Stimulated activated CD8-positive, alpha-beta memory T cell treated with anti-CD3 and anti-CD28 coated beads, Interleukin-7, amount 100 ng/mL, for 24 hours (primary cell): Measurements from ENCODE around the gene JAKMIP3.
"Not testable (repeated sequence)": the region's sequence is repeated elsewhere in the genome, so short reads cannot be mapped to it uniquely, and the experiment has no call there.

Experiments
- DNase-seq: peaks from one replicate; pipeline ENCODE4 v3.0.0-alpha.2; 2020; ENCODE audit warnings: low read depth

The JAKMIP3 gene

DNA sequence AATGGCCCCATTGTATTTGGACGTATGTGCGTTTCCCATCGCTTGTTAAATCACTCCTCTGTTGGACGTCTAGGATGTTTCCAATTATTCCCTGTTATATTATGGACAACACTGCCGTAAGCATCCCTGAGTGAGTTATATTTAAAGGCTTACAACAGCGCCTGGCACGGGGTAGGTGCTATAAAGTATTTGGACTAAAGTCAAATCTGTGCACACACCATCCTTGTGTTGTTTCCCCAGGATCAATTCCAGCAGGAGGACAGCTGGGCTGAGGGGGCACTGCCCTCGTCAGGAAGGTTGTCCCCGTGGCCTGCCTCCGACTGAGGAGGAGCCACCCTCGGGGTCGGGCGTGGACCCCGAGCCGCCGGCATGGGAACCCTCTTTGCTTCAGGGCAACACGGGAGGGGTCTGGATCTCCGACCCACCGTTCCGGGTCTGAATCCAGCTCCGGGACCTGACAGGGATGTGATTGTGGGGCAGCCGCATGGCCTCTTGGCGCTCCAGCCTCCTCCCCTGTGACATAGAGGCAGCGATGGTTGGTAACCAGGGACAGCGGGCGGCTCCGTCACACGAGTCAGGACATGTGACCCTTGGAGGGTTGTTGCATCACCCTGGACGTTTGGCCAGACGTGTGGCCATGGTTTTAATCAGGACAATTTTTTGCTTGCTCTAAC lies 1.5 kb upstream of the JAKMIP3 start:
- DNase-seq: no peak

DNA sequence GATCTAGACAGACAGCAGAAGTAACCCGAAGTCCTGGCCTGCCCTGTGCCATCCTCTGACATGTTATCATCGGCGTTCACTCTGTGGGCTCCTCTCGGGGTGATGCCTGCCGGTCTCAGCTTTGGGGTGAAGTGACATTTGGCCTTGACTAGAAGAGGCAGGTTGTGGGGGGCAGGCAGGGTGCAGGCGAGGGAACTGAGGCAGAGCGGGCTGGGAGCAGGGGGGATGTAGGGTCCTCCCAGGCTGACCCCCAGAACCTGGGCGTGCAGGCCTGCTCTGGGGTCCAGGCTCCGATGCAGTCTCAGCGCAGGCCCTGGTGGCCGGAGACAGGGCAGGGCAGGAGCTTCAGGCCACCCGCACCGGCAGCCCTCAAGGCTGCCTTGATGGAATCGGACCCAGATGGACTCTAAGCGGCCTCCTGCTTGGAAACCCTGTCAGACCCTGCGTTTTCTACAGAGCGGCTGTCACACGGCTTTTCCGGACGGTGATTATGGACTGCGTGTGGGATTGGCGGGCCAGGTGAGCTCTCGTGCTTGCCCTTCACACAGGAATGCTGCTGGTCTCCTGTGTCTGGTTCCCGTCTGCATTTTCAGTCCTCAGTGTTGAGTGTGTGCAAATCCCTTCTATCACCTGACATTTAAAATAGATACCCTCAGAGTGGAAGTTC lies 842 bp upstream of the JAKMIP3 start:
- no peak for DNase-seq

DNA sequence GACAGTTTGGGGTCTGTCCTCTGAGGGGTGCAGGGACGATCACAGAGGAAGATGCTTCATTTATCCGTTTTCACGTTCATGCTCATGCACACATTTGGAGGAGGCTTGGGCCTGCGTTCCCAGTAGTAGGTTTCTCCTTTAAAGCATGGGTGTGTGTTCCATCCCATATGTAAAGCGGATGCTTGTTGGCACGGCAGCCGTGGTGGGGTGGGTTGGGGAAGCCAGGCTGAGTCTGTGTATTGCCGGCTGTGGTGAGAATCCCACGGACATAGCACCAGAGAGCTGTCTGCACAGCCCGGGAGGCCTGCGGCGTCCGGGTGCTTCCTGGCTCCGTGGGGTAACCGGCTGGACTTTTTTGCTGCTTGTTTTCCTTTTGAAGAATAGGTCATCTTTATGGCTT lies 440 bp downstream of the JAKMIP3 start:
- DNase-seq: no peak

DNA sequence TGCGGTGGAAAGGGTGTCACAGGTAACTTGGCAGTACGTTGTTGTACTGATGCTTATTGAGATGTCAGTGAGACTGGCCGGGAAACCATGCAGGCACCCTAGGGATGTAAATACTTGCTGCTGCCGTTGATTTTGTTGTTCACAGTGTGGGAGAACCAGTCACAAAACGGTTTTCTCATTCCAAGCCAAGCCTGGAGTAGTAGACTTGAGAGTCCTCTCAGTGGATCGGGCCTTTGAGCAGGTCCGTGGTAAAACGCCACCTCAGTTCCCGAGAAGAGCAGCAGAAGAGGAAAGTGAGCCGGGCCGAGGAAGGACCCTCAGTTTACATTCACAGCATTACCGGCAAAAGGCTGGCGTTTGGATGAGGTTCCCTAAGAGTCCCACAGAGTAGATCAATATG lies 1.1 kb downstream of the JAKMIP3 start:
- DNase-seq: no peak

DNA sequence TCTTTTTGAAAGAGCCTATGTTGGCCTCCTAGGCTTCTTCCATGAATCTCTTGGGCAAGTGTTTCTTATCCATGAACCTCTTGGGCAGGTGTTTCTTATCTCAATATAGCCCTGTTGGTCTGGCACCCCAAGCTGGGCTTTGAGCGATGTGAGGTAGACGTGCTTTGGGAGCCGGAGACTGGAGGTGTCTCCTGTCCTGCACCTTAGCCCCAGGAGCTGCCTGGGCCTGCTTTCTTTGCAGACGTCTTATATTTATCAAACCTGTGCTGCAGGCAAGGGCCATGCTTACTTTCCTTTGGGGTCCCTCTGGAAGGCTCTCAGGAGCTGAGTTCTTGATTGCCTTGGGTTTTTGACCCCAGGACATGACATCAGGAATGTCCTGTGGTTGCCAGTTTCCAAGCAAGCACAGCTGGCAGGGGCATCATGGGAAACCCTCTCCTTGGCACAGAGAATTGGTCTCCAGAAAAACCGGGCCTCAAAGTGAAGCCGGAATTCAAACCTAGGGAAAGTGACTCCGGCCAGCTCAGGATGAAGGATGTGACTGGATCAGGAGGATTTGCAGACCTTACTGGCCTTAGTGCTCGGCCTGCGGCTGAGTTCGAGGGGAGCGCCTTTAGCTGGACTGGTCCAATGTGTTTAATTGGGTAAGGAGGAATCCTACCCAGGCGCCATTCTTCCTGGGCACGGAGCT lies 2.8 kb downstream of the JAKMIP3 start:
- no peak for DNase-seq

DNA sequence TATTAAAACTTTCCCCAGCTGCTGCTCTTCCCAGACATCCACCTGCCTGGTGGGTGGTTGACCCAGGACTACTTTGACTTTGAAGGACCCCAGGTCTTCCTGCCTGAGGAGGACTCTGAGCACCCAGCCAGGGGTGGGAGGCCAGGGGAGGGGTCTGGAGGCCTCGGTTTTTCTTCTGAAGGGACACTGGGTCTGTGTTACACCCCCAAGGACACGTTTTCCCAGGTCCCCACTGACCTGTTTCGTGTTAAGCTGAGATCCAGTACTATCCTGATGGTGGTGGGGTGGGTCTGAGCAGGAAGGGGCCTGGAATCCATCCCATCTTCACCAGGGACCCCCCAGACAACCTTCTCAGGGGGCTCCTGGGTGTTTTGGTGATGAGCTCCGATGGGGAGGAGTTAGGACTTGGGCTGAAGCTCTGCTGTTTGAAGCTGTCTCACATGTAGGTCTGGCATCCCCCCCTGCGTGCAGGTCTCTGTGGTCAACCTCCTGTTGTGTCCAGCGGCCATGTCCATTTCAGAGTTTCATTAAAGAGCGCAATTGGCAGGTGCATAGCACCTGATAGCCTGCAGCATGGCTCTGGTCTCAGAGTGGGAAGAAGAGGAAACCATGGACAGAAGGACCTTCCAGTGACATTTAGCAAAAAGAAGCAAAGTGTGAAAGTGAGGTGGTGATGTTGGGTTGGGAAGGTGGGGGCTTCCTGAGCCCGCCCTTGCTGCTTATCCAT lies 3.5 kb downstream of the JAKMIP3 start:
- DNase-seq: no peak

DNA sequence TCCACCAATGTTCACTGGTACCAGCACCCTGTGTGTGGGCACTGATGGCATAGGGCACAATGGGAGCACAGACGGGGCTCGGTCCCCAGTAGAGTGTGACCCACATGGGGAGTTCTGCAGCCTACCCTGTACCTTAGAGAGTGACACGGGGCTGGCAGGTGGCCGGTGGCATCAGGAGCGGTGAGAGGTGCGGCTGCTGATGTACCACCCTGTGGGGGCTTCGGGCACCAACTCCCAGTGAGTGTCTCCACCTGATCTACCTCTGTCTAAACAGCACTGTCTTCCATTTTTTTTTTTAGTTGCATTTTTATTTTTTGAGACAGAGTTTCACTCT lies 4.1 kb downstream of the JAKMIP3 start:
- no peak for DNase-seq

DNA sequence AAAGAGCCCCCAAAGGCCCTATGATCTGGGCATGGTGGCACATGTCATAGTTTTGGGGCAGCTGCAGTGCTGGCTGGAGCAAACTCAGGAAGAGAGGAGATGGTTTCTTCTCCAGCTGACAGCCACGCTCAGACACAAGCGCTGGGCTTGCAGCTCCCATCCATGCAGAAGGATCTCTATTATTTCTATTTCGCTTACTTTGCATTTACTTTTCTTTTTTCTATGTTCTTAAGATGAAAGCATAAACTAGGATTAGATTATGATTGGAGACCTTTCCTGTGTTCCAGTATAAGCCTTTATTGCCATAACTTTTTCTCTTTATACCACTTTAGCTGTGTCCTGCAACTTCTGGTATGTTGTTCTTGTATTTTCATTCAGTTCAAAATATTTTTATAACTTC lies 5.0 kb downstream of the JAKMIP3 start:
- no peak for DNase-seq

DNA sequence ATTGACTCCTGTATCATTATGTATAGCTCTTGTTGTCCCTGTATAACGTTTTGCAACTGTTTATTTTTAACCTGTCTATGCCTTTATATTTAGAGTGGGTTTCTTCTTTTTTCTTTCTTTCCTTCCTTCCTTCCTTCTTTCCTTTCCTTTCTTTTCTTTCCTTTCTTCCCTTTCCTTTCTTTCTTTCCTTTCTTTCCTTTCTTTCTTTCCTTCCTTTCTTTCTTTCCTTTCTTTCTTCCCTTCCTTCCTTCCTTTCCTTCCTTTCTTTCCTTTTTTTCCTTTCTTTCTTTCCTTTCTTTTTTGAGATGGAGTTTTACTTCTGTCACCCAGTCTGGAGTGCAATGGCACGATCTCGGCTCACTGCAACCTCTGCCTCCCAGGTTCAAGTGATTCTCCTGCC lies 5.9 kb downstream of the JAKMIP3 start:
- no peak for DNase-seq

DNA sequence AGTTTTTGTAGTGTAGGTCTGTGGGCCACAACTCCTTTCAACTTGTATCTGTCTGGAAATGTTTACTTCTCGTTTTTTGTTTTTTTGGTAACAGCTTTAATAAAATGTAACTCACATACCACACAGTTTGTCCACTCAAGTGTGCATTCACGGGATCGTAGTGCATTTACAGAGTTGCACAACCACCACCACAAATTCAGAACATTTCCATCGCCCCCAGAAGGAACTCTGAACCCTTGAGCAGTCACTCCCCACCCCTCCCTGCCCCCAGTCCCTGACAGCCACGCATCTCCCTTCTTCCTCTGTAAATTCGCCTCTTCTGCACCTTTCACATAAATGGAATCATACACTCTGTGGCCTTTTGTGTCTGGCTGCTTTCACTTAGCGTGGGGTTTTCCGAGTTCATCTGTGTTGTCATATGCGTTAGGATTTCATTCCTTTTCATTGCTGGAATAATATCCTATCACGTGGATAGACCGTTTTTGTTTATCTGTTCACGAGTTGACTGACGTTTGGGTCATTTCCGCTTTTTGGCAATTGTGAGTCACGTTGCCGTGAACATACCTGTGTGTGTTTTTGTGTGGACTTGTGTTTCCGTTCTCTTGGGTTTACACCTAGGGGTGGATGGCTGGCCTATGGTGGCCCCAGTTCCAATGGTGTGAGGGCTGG lies 10.3 kb downstream of the JAKMIP3 start:
- DNase-seq: no peak

DNA sequence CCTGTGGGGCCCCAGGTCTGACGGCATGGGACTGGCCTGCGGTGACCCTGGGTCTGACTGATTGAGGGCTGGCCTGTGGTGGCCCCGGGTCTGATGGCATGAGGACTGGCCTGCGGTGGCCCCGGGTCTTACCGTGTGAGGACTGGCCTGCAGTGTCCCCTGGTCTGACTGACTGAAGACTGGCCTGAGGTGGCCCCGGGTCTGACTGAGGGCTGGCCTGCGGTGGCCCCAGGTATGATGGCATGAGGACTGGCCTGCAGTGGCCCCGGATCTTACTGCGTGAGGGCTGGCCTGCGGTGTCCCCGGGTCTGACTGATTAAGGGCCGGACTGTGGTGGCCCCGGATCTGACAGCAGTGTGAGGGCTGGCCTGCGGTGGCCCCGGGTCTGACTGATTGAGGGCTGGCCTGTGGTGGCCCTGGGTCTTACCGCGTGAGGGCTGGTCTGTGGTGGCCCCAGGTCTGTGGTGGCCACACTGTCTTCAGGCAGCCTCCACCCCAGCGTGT lies 10.9 kb downstream of the JAKMIP3 start:
- DNase-seq: no peak

DNA sequence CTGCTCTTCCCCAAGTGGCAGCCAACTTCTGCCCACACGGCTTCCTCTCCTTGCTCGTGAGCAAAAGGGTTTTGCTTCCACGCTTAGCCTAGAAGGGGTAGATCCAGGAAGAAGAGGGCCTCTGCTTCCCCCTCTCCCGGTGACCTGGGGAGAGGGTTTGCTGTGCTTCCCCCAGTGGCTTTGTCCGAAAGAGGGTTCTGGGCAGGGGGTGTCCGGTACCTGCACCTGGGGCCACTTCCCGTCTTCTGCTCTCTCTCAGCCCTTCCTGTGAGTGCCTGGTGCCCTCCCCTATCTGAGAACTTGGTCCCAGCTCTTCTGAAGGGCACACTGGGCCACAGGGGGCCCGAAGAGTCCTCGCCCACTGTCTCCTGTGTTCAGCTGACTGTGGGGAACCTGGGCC lies 11.3 kb downstream of the JAKMIP3 start:
- DNase-seq: no peak

DNA sequence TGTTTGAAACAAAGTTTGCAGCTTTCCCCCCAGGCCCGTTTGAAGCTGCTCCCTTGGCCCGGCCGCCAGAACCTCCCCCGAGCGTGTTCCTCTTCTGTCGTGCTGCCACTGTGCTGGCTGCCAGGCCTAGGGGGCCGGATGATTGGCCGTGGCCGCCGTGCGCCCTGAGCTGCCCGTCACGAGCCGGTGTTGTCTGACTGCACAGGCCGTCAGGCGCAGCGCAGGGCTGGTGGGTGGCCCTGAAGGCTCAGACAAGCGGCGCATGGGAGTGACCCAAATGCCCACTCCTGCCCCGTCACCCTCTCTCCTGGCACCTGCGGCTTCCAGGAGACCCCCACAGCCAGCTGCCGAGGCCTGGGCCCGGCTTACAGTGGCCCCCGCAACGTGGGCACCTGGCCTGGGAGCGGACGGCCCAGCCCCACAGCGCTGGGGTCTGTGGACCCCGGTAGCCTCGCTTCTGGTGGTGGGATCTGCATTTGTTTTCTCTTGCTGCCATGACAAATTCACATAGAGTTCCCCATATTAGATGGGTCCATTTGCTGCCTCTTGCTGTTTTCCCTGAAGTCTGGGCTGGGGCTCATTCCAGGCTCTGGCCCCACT lies 13.1 kb downstream of the JAKMIP3 start:
- no peak for DNase-seq

DNA sequence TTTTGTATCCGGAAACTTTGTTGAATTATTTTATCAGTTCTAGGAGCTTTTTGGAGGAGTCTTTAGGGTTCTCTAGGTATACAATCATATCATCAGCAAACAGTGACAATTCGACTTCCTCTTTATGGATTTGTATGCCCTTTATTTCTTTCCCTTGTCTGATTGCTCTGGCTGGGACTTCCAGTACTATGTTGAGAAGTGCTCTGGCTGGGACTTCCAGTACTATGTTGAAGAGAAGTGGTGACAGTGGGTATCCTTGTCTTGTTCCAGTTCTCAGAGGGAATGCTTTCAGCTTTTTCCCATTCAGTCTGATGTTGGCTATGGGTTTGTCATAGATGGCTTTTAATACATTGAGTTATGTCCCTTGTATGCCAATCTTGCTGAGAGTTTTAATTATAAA lies 18.6 kb downstream of the JAKMIP3 start:
- not testable (repeated sequence) for DNase-seq

DNA sequence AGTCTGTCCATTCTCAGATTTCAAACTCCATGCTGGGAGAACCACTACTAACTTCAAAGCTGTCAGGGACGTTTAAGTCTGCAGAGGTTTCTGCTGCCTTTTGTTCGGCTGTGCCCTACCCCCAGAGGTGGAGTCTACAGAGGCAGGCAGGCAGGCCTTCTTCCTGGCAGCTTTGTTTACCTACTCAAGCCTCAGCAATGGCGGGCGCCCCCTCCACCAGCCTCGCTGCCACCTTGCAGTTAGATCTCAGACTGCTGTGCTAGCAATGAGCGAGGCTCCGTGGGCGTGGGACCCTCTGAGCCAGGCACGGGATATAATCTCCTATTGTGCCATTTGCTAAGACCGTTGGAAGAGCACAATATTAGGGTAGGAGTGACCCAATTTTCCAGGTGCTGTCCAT lies 27.5 kb downstream of the JAKMIP3 start:
- not testable (repeated sequence) for DNase-seq

DNA sequence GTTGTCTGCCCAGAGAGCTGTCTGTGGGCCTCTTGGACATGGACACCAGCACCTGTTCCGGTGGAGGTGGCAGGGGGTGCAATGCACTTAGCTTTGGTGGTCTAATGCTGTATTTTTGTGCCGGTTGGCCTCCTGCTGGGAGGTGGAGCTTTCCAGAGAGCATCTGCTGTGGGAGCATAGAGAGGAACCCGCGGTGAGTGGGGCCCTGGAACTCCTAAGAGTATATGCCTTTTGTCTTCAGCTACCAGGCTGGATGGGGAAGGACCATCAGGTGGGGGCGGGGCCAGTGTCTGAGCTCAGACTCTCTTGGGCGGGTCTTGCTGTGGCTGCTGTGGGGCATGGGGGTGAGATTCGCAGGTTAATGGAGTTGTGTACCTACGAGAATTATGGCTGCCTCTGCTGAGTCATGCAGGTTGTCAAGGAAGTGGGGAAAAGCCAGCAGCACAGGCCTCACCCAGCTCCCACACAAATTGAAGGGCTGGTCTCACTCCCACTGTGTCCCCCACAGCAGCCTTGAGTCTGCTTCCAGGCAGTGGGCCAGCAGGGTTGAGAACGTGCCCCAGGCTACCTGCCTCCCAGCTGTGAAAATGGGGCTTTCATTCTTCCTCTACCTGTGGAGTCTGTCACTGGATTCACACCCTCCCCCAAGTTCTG lies 29.0 kb downstream of the JAKMIP3 start:
- no peak for DNase-seq

DNA sequence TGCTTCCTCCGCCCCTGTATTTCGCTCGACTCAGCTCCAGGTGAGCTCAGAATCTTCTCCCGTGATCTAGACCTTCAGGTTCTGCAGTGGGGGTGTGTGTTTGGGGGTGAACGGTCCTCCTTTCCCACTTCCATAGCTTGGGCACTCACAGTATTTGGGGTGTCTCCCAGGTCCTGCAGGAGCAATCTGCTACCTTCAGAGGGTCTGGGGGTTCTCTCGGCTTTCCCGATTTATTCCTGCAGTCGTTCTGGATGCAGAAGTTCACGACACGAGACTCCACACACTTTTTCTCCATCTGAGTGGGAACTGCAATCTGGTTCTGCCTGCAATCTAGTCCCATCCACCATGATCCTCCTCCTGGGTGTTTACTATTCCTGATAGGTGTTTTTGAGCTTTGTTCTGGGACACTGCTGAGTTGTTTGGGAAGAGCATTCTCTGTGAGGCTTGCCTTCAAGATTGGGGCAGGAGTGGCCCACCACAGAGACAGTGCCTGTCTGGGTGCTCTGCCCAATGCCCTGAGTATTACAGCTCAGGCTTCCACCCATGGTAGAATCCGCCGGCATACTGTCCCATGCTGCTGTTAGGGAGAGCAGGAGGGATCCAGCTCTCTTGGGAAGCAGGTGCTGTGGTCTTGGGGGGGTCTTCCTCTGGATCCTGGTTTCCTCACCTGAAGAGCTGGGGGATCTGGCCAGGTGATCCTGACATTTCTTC lies 29.8 kb downstream of the JAKMIP3 start:
- no peak for DNase-seq

DNA sequence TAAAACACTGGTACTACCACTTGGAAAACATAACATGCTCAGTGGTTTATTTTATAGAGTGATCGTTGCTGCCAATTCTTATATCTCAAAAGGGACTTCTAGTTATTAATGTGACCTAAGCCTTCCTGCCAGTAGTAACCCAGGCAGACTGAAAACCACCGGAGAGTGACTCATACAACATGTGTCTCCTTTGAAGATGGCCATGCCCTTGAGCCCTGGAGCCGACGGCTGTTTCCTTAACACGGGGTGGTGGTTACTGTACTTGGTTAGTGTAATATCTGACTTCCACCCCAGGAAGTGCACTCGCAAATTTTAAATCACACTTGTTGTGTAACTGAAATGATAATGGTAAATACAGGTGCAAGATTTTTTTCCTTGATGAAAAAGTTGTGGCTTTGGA lies 30.5 kb downstream of the JAKMIP3 start:
- DNase-seq: no peak

DNA sequence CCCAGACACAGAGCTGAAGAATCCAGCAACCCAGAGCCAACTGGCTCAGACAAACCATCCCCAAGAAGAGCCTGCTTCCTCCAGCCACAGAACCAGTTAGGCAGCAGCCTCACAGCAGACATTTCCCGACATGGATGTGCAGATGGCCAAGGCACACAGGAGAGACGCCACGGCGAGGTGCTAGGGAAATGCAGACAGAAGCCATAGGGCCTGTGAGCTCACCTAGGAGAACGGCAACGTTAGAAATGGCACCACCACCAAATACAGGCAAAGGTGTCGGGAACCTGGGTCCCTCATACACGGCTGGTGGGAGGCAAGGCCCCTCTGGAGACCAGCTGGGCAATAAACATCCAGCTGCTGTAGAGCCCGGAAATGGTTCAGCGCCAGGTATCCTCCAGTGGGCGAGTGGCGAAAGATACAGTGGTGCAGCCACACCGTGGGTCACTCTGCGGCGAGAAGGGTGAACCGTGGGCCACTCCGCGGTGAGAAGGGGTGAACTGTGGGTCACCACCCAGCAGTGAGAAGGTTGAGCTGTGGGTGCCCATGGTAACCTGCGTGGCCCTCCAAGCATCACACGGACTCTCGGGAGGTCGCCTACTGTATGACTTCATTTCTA lies 31.2 kb downstream of the JAKMIP3 start:
- no peak for DNase-seq
